Endothelial cell of umbilical vein (primary cell): ENCODE measurements around the gene GRK1.
"Not testable (repeated sequence)": the region's sequence is repeated elsewhere in the genome, so short reads cannot be mapped to it uniquely, and the experiment has no call there.

ENCODE experiments used
- CTCF ChIP-seq, 2 donors: IDR thresholded peaks; 1 replicate in 1 of 2; 2 replicates in 1 of 2; pipeline ENCODE4 v1.5.1; 2011; ENCODE audit warnings: low read length in 2 of 2, mild to moderate bottlenecking in 2 of 2, moderate library complexity in 2 of 2, control low read depth in 1 of 2, inconsistent platforms in 1 of 2, low read depth in 1 of 2; ENCODE audit not compliant: insufficient read depth in 1 of 2; ENCODE audit errors: extremely low read depth in 1 of 2
- MYC ChIP-seq: IDR thresholded peaks from one replicate; pipeline ENCODE4 v1.6.1; 2011; ENCODE audit warnings: mild to moderate bottlenecking, low read depth, low read length
- POLR2A ChIP-seq: IDR thresholded peaks from 2 replicates; pipeline ENCODE4 v1.6.1; 2012; ENCODE audit warnings: low read depth, mild to moderate bottlenecking, control low read depth, low read length
- POLR2AphosphoS5 ChIP-seq: IDR thresholded peaks from 2 replicates; pipeline ENCODE4 v1.6.1; 2012; ENCODE audit warnings: low read depth, mild to moderate bottlenecking, control low read depth, low read length, moderate library complexity; ENCODE audit not compliant: insufficient read depth

- not testable (repeated sequence) for TF ChIP-seq CTCF (IDR thresholded peaks at IDR 0.05; ENCODE audit: extremely low read depth in 1 of 2, insufficient read depth in 1 of 2, low read depth in 1 of 2, low read length in 2 of 2); POLR2AphosphoS5; POLR2A; MYC
Measured at GRCh38 chr13:113752211-113752986, 85.4 kb downstream of the GRK1 start.
